HL-60 (cell line): Measurements from ENCODE around the gene WDR91.

ENCODE experiments used
- DNase-seq, 2 experiments: peaks; one replicate each; pipeline ENCODE4 v3.0.0-alpha.2; 2010 to 2020; ENCODE audit warnings: low read depth in 1 of 2, low spot score in 1 of 2
- H3K27ac ChIP-seq: fragments of 250-450 bp; sonication (Bioruptor Pico); replicated peaks from 2 replicates; pipeline ENCODE4 v1.5.1; 2020; ENCODE audit warnings: mild to moderate bottlenecking, moderate library complexity
- H3K27me3 ChIP-seq: fragments of 250-450 bp; sonication (Bioruptor Pico); 2 replicates; pipeline ENCODE4 v1.5.1; 2021; ENCODE audit warnings: mild to moderate bottlenecking, moderate library complexity; ENCODE audit not compliant: insufficient read depth, poor library complexity, severe bottlenecking
- H3K4me3 ChIP-seq: replicated peaks from 2 replicates; pipeline ENCODE4 v1.5.1; 2011; ENCODE audit warnings: mild to moderate bottlenecking, control low read depth, low read length; ENCODE audit not compliant: insufficient read depth
- GABPA ChIP-seq: IDR thresholded peaks from 2 replicates; pipeline ENCODE4 v1.6.1; 2012; ENCODE audit warnings: low read depth
- POLR2AphosphoS5 ChIP-seq: IDR thresholded peaks from 2 replicates; pipeline ENCODE4 v1.6.1; 2012; ENCODE audit warnings: low read depth
- SPI1 ChIP-seq: IDR thresholded peaks from 2 replicates; pipeline ENCODE4 v1.6.1; 2012; ENCODE audit warnings: low read depth, mild to moderate bottlenecking, borderline replicate concordance
- TF ChIP-seq, protein P1 (sequence below): IDR thresholded peaks from 2 replicates; pipeline ENCODE4 v1.6.1; 2012; ENCODE audit warnings: low read depth; ENCODE audit not compliant: insufficient replicate concordance
- TF ChIP-seq, protein P2 (sequence below): IDR thresholded peaks from one replicate; pipeline ENCODE4 v1.5.1; 2011; ENCODE audit warnings: low read length, control low read depth, inconsistent platforms; ENCODE audit not compliant: insufficient read depth

The WDR91 gene

DNA sequence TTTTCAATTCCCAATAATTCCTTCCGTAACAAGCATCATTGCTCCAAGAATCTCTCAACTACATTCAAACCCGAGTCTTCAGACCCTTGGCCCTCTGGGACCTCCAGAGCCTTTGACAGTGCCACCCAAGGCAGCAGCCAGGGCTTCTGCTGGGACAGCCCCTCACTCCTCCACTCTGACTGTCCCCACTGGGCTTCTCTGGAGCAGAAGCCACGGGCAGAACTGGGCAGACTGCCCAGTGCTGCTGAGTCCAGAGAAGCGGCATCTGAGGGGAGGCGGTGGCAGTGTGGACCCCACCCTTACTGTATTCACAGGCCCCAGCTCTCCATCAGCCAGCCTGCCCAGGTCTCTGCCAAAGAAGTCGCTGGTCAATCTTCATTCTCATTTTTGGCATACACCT, 49.7 kb downstream of the WDR91 start:
- H3K27ac ChIP-seq: peak overlapping the region; percentile 92
- TF ChIP-seq, protein P1, sequence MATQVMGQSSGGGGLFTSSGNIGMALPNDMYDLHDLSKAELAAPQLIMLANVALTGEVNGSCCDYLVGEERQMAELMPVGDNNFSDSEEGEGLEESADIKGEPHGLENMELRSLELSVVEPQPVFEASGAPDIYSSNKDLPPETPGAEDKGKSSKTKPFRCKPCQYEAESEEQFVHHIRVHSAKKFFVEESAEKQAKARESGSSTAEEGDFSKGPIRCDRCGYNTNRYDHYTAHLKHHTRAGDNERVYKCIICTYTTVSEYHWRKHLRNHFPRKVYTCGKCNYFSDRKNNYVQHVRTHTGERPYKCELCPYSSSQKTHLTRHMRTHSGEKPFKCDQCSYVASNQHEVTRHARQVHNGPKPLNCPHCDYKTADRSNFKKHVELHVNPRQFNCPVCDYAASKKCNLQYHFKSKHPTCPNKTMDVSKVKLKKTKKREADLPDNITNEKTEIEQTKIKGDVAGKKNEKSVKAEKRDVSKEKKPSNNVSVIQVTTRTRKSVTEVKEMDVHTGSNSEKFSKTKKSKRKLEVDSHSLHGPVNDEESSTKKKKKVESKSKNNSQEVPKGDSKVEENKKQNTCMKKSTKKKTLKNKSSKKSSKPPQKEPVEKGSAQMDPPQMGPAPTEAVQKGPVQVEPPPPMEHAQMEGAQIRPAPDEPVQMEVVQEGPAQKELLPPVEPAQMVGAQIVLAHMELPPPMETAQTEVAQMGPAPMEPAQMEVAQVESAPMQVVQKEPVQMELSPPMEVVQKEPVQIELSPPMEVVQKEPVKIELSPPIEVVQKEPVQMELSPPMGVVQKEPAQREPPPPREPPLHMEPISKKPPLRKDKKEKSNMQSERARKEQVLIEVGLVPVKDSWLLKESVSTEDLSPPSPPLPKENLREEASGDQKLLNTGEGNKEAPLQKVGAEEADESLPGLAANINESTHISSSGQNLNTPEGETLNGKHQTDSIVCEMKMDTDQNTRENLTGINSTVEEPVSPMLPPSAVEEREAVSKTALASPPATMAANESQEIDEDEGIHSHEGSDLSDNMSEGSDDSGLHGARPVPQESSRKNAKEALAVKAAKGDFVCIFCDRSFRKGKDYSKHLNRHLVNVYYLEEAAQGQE: no peak
- no peak for TF ChIP-seq SPI1
- TF ChIP-seq GABPA: no peak
- no peak for TF ChIP-seq POLR2AphosphoS5
- TF ChIP-seq, protein P2, sequence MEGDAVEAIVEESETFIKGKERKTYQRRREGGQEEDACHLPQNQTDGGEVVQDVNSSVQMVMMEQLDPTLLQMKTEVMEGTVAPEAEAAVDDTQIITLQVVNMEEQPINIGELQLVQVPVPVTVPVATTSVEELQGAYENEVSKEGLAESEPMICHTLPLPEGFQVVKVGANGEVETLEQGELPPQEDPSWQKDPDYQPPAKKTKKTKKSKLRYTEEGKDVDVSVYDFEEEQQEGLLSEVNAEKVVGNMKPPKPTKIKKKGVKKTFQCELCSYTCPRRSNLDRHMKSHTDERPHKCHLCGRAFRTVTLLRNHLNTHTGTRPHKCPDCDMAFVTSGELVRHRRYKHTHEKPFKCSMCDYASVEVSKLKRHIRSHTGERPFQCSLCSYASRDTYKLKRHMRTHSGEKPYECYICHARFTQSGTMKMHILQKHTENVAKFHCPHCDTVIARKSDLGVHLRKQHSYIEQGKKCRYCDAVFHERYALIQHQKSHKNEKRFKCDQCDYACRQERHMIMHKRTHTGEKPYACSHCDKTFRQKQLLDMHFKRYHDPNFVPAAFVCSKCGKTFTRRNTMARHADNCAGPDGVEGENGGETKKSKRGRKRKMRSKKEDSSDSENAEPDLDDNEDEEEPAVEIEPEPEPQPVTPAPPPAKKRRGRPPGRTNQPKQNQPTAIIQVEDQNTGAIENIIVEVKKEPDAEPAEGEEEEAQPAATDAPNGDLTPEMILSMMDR: no peak
- no peaks in the 10 kb centered on the region for H3K27me3 ChIP-seq
- no peak for DNase-seq
- no peak overlapping the region for H3K4me3 ChIP-seq

DNA sequence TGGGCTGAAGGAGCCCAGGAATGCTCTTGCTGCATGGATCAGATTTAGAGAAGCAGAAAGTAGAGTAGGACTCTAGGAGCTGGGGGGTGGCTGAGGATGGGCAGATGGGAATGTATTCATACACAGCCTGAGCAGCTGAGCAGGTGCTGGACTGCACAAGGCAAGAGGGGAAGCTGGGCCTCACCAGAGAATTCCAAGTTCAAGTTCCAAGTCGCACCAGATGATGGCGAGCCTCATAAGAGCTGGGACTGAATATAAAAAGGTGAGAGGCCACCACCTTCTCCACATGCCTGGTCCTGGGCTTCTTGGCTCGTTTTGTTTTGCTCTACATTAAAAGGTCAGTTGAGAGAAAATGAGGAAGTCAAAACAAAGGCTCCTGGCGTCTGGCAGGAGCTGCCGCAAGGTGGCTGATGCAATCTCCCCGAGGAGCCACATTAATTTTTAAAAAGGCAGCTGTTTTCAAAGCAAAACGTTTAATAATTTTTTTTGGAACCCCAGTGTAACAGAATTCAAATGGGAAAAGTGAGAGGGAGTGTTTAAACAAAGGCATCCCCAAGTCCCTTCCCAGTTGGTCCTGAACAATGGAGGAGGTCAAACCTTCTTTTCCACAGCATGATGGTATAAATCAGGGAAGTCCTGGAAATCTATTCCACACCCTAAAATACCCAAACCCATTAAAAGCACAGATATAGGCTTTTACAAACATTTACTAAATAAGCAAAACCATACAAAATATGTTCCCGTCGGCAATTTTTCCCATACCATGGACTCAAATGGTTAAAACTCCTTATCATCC, 50.3 kb downstream of the WDR91 start:
- peak overlapping the region; percentile 92 for H3K27ac ChIP-seq

DNA sequence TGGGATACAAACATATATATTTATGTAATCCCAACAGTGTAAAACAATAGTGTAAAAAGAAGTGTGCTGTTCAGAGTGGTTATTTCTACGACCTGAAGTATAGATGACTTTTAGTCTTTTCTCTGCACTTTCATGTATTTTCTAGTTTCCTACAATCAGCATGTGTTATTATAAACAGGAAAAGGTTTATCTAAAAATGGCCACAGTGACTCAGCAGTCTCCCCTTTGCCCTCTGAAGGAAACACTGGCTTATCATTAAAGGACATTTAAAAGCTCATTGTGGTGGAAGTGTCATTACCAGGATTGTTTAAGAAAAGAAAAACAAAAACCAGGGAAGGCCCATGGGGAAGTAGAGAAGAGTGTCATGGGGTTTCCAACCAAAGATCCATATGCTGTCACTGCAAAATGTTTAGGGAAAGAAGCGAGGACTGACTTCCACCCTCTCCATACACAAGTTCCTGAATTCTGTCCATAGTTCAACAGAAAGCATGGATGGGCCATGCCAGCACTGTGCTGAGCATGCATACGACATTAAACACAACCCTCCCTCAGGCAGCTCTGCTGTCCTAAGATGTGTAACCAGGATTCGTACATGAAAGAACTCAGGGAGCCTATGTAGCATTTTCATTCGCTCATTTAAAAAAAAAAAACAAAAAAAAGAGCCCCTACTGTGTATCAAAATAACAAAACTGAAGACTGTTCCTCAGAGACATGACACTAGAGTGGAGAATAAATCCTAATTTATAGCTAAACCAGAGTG, 51.0 kb downstream of the WDR91 start:
- Histone ChIP-seq H3K4me3 (no peak overlapping the region), H3K27ac (peak overlapping the region; percentile 92), H3K27me3 (no peaks in the 10 kb centered on the region)
- no peak for DNase-seq
- TF ChIP-seq GABPA (no peak), POLR2AphosphoS5 (no peak), SPI1 (no peak)
- TF ChIP-seq, protein P2: no peak
- TF ChIP-seq, protein P1: no peak

More for the DNA sequence above, 50.3 kb downstream of the WDR91 start:
- no peaks in the 10 kb centered on the region for H3K27me3 ChIP-seq
- TF ChIP-seq, protein P1: peak; percentile 77
- peak; percentile 50 for TF ChIP-seq POLR2AphosphoS5
- peak; percentile 97 for TF ChIP-seq SPI1
- TF ChIP-seq, protein P2: no peak
- TF ChIP-seq GABPA: no peak
- peak in 1 of 2 experiments; percentile 82 for DNase-seq
- no peak overlapping the region for H3K4me3 ChIP-seq
